Stimulated activated CD4-positive, alpha-beta T cell treated with anti-CD3 and anti-CD28 coated beads, TNF-alpha, amount 100 ng/mL, for 4 hours (primary cell): ENCODE measurements around the gene MYH7.
"Not testable (repeated sequence)": the region's sequence is repeated elsewhere in the genome, so short reads cannot be mapped to it uniquely, and the experiment has no call there.

Experiments
- DNase-seq, 3 experiments: peaks; one replicate each; pipeline ENCODE4 v3.0.0-alpha.2; 2020; ENCODE audit warnings: low read depth in 3 of 3

Gene MYH7

GRCh38 chr14:23387916-23388882 lies 47.3 kb downstream of the MYH7 start:
- DNase-seq: no peak

- DNase-seq: no peak
Observed at GRCh38 chr14:23386999-23387398, 48.5 kb downstream of the MYH7 start.

GRCh38 chr14:23386266-23386657 lies 49.2 kb downstream of the MYH7 start:
- DNase-seq: not testable (repeated sequence)

GRCh38 chr14:23385642-23386265 lies 49.7 kb downstream of the MYH7 start:
- DNase-seq: no peak

- no peak for DNase-seq
Observed at GRCh38 chr14:23385244-23385641, 50.2 kb downstream of the MYH7 start.

GRCh38 chr14:23384364-23385080 lies 50.9 kb downstream of the MYH7 start:
- DNase-seq: no peak

GRCh38 chr14:23382731-23383440 lies 52.6 kb downstream of the MYH7 start:
- DNase-seq: no peak

GRCh38 chr14:23382276-23382675 lies 53.2 kb downstream of the MYH7 start:
- no peak for DNase-seq

GRCh38 chr14:23381871-23382270 lies 53.6 kb downstream of the MYH7 start:
- DNase-seq: no peak

- no peak for DNase-seq
Observed at GRCh38 chr14:23380976-23381375, 54.5 kb downstream of the MYH7 start.

- DNase-seq: no peak
Observed at GRCh38 chr14:23380197-23380914, 55.1 kb downstream of the MYH7 start.

GRCh38 chr14:23379366-23380196 lies 55.9 kb downstream of the MYH7 start:
- DNase-seq: peak; percentile 41 to 57 (median 46)

GRCh38 chr14:23378612-23379220 lies 56.7 kb downstream of the MYH7 start:
- no peak for DNase-seq

- no peak for DNase-seq
Observed at GRCh38 chr14:23377573-23378563, 57.6 kb downstream of the MYH7 start.

GRCh38 chr14:23377198-23377550 lies 58.3 kb downstream of the MYH7 start:
- no peak for DNase-seq

GRCh38 chr14:23376482-23377197 lies 58.8 kb downstream of the MYH7 start, which contains the start of gene CMTM5:
CMTM5 (plus strand) TSS chr14:23377046; CDS start chr14:23377252, 206 bp downstream.
- no peak for DNase-seq

- no peak for DNase-seq
Observed at GRCh38 chr14:23375527-23376251, 59.8 kb downstream of the MYH7 start.
